Measurements from ENCODE around the gene CDHR2. TPM values are rescaled to one million over a fixed set of nuclear protein-coding genes. Genes with fewer than 3 reads are reported as not detected.

CDHR2 gene
- total and polyA plus RNA-seq, 8 donors = 0.13 to 18.7 (median 9.7) TPM

DNA sequence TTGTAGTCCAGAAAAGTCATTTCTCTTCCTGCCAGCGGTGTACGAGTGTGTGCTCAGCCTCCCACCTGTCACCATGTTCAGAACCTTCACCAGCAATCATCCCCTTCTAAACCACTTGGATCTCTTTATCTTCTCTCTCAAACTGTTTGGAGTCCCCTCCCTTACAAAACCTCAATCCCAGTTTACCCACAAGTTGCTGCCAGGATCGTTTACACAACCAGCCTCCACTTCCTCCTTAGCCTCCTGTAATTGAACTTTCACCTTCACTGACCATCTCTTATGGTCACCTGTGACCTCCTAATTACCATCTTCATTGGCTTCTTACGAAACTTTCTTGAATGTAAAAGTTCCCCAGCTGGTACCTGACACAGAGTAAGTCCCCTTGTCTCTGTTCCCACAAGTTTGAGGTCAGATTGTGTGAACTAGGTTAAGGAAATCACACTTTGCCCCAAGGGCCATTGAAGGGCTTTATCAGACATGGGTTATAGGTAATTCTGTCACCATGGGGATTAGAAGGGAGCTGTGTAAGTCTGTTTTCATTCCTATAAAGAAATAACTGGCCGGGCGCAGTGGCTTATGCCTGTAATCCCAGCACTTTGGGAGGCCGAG lies 32.0 kb upstream of the CDHR2 start:
- TF ChIP-seq, protein P1, sequence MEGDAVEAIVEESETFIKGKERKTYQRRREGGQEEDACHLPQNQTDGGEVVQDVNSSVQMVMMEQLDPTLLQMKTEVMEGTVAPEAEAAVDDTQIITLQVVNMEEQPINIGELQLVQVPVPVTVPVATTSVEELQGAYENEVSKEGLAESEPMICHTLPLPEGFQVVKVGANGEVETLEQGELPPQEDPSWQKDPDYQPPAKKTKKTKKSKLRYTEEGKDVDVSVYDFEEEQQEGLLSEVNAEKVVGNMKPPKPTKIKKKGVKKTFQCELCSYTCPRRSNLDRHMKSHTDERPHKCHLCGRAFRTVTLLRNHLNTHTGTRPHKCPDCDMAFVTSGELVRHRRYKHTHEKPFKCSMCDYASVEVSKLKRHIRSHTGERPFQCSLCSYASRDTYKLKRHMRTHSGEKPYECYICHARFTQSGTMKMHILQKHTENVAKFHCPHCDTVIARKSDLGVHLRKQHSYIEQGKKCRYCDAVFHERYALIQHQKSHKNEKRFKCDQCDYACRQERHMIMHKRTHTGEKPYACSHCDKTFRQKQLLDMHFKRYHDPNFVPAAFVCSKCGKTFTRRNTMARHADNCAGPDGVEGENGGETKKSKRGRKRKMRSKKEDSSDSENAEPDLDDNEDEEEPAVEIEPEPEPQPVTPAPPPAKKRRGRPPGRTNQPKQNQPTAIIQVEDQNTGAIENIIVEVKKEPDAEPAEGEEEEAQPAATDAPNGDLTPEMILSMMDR (IDR thresholded peaks at IDR 0.05) = no peak
- TF ChIP-seq EP300 (IDR thresholded peaks at IDR 0.05) (no peak), POLR2A (IDR thresholded peaks at IDR 0.05) (no peak), POLR2AphosphoS5 (IDR thresholded peaks at IDR 0.05) (no peak)

DNA sequence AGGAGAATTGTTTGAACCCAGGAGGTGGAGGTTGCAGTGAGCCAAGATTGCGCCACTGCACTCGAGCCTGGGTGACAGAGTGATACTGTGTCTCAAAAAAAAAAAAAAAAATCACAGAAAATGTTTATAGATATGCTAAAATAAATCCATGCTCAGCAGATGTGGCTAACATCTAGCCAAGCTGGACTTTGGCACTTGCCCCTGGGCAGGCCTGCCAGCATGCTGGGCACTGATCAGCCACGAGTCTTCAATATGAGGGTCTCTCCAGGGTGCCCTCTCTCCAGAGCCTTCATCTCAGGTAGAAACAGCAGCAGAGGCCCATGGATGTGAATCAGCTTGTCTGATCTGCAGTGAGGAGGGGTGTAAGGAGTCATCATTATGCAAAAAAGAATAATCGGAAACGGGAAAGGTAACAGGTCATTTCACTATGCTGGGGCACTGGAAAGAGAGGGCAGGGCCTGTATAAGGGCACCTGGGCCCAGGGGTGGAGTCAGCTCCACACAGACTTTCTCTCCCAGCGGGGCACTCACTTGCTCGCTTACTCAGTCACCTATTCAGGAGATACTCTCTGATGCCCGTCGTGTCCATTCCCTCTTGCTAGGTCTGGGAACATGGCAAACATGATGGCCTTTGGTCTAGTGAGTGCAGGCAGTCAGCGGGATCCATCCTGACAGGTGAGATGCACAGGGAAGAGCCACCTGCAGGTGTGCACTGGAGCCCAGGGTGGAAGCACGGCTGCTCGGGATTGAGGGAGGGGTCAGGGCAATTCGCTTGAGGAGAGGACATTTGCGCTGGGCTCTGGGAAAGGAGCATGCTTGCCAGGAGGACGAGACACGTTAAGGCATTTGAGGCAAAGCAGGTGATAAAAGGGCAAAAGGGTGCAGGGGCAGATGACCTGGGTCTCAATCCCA lies 29.1 kb upstream of the CDHR2 start:
- Histone ChIP-seq H3K9me3 (no peaks in the 10 kb centered on the region), H3K4me3 (no peak overlapping the region), H3K36me3 (no peaks in the 10 kb centered on the region), H3K4me1 (no peaks in the 10 kb centered on the region), H3K27ac (no peak overlapping the region), H3K27me3 (no peaks in the 10 kb centered on the region)
- DNase-seq = no peak
- 51 to 65% (median 59%) methylated on average over 16 of the region's 16 CpGs for WGBS, 5 donors
- intact Hi-C loops (cut with DNase I; ENCODE audit: low total_unique reads) = no loop called here
- TF ChIP-seq POLR2AphosphoS5 (IDR thresholded peaks at IDR 0.05) (no peak), POLR2A (IDR thresholded peaks at IDR 0.05) (no peak), EP300 (IDR thresholded peaks at IDR 0.05) (no peak)
- TF ChIP-seq, protein P1 (IDR thresholded peaks at IDR 0.05) = no peak

More for the DNA sequence above, 32.0 kb upstream of the CDHR2 start:
- H3K27me3 ChIP-seq = no peaks in the 10 kb centered on the region
- no peaks in the 10 kb centered on the region for H3K4me1 ChIP-seq
- intact Hi-C loops (cut with DNase I; ENCODE audit: low total_unique reads) = no loop called here
- no peaks in the 10 kb centered on the region for H3K36me3 ChIP-seq
- DNase-seq = no peak
- no peak overlapping the region for H3K4me3 ChIP-seq
- no peak overlapping the region for H3K27ac ChIP-seq
- no peaks in the 10 kb centered on the region for H3K9me3 ChIP-seq
- WGBS, 5 donors = 66 to 73% (median 73%) methylated on average over 7 of the region's 7 CpGs

DNA sequence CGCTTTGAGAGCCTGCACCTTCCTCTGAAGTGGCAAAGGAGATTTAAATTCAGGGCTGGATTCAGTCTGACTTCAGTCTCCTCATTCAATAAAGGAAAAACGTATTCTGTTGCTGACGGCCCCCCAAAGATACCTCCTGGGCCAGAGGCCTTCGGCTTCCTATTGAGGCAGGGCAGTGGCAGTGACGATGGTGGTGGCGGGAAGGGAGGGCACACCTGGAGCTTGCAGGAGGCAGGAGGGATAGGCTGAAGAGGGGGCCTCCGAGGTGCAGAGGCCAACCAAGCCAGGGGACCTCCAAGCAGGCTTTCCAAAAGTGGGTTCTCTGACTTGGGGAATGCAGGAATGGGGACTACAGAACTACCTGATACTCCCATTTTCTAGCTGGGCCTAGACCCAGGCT lies 27.9 kb upstream of the CDHR2 start:
- no peak overlapping the region for H3K4me3 ChIP-seq
- H3K9me3 ChIP-seq = no peaks in the 10 kb centered on the region
- TF ChIP-seq POLR2AphosphoS5 (IDR thresholded peaks at IDR 0.05) (no peak), EP300 (IDR thresholded peaks at IDR 0.05) (no peak)
- TF ChIP-seq, protein P1 (IDR thresholded peaks at IDR 0.05) = no peak
- intact Hi-C loops (cut with DNase I; ENCODE audit: low total_unique reads) = no loop called here
- peaks cover 0 to 8% (median under 1%) of the 10 kb centered on the region in 4 donors for H3K36me3 ChIP-seq
- DNase-seq = no peak
- no peak overlapping the region for H3K27ac ChIP-seq
- 78 to 88% (median 82%) methylated on average over 7 of the region's 7 CpGs for WGBS, 5 donors
- no peaks in the 10 kb centered on the region for H3K4me1 ChIP-seq
- no peaks in the 10 kb centered on the region for H3K27me3 ChIP-seq

DNA sequence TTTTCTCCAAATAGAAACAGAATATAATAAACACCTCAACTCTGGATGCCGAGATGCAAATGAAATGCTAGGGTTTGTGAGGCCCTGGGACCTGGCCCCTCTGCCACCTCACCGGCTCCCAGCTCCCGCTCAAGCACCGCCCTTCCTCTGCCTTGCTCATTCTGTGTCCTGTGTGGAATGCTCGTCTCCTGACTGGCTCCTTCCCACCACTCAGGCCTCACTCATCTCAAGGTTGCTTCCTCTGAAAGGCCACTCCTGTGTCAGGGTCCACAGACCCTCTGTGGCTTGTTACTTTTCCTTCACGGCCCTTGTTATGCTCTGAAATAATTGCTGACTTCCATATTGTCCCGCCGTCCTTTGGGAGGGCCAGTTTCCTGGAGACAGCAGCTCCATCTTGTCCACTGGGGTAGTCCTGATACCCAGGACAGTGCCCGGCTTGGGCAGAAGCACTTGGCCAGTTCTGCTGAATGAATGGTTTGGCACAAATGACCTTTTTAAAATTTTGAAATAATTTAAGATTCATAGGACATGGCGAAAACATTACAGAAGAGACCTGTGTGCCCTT lies 27.4 kb upstream of the CDHR2 start:
- no peaks in the 10 kb centered on the region for H3K4me1 ChIP-seq
- DNase-seq = no peak
- no peak overlapping the region for H3K4me3 ChIP-seq
- no peak for TF ChIP-seq POLR2AphosphoS5 (IDR thresholded peaks at IDR 0.05)
- TF ChIP-seq, protein P1 (IDR thresholded peaks at IDR 0.05) = no peak
- no peak for TF ChIP-seq POLR2A (IDR thresholded peaks at IDR 0.05)
- no peak for TF ChIP-seq EP300 (IDR thresholded peaks at IDR 0.05)
- WGBS, 5 donors = 66 to 79% (median 71%) methylated on average over 10 of the region's 10 CpGs
- H3K36me3 ChIP-seq = peaks cover 0 to 11% (median 2%) of the 10 kb centered on the region in 4 donors
- H3K9me3 ChIP-seq = no peaks in the 10 kb centered on the region
- H3K27me3 ChIP-seq = no peaks in the 10 kb centered on the region
- intact Hi-C loops (cut with DNase I; ENCODE audit: low total_unique reads) = no loop called here
- H3K27ac ChIP-seq = no peak overlapping the region

Measured in stomach (tissue), 9 donors.